Hippocampal formation (tissue), 2 donors: ENCODE measurements around the gene ARPC1A.
"Not testable (repeated sequence)": the region's sequence is repeated elsewhere in the genome, so short reads cannot be mapped to it uniquely, and the experiment has no call there.

ENCODE experiments used
- DNase-seq, 2 donors: peaks; one replicate each; lab custom pipeline; 2025; lab: John Stamatoyannopoulos, UW

Gene ARPC1A

GRCh38 chr7:99369767-99370391, 44.2 kb downstream of the ARPC1A start:
- no peak for DNase-seq

GRCh38 chr7:99371376-99371920, 45.8 kb downstream of the ARPC1A start:
- DNase-seq: no peak

GRCh38 chr7:99372275-99373090, 46.8 kb downstream of the ARPC1A start:
- DNase-seq: no peak

GRCh38 chr7:99373091-99374066, 47.7 kb downstream of the ARPC1A start:
- no peak for DNase-seq

- DNase-seq: peak in 1 of 2 donors; percentile 34
Observed at GRCh38 chr7:99374111-99375064, 48.7 kb downstream of the ARPC1A start, which contains the start of gene ARPC1B. Gene ARPC1B, plus strand, starts transcription at chr7:99374730. Its CDS starts 10,985 bp downstream, at chr7:99385715.

- DNase-seq: peak in 1 of 2 donors; percentile 55
Observed at GRCh38 chr7:99375070-99375807, 49.5 kb downstream of the ARPC1A start.

GRCh38 chr7:99379043-99379577, 53.4 kb downstream of the ARPC1A start:
- DNase-seq: peak in 1 of 2 donors; percentile 18

- DNase-seq: not testable (repeated sequence)
Observed at GRCh38 chr7:99379693-99380031, 54.0 kb downstream of the ARPC1A start.

GRCh38 chr7:99380032-99380822, 54.5 kb downstream of the ARPC1A start:
- peak; percentile 39 to 68 for DNase-seq

- DNase-seq: no peak
Observed at GRCh38 chr7:99380823-99381663, 55.3 kb downstream of the ARPC1A start.

- no peak for DNase-seq
Observed at GRCh38 chr7:99381664-99382075, 56.0 kb downstream of the ARPC1A start.

GRCh38 chr7:99383203-99383602, 57.5 kb downstream of the ARPC1A start:
- no peak for DNase-seq

- no peak for DNase-seq
Observed at GRCh38 chr7:99383791-99384370, 58.2 kb downstream of the ARPC1A start.

GRCh38 chr7:99384523-99384922, 58.8 kb downstream of the ARPC1A start:
- no peak for DNase-seq

GRCh38 chr7:99385564-99385963, 59.9 kb downstream of the ARPC1A start:
- no peak for DNase-seq

GRCh38 chr7:99386584-99387238, 61.0 kb downstream of the ARPC1A start:
- no peak for DNase-seq

- not testable (repeated sequence) for DNase-seq
Observed at GRCh38 chr7:99387239-99387635, 61.5 kb downstream of the ARPC1A start.
